GM18505 (cell line): ENCODE data around the gene PCCB.
A peak's percentile ranks its signal among the peaks of the same experiment; 100 is the strongest.
"Not testable (repeated sequence)": the region's sequence is repeated elsewhere in the genome, so short reads cannot be mapped to it uniquely, and the experiment has no call there.

ENCODE experiments used
- ATAC-seq: cut with Tn5 transposase; IDR thresholded peaks from one replicate; pipeline ENCODE4 v1.9.1; 2021; ENCODE audit not compliant: unreplicated experiment
- POLR2A ChIP-seq: IDR thresholded peaks from 4 replicates; pipeline ENCODE4 v1.6.1; 2011; ENCODE audit warnings: borderline replicate concordance; ENCODE audit not compliant: insufficient read depth, insufficient read length; ENCODE audit errors: extremely low read depth

Gene PCCB

DNA sequence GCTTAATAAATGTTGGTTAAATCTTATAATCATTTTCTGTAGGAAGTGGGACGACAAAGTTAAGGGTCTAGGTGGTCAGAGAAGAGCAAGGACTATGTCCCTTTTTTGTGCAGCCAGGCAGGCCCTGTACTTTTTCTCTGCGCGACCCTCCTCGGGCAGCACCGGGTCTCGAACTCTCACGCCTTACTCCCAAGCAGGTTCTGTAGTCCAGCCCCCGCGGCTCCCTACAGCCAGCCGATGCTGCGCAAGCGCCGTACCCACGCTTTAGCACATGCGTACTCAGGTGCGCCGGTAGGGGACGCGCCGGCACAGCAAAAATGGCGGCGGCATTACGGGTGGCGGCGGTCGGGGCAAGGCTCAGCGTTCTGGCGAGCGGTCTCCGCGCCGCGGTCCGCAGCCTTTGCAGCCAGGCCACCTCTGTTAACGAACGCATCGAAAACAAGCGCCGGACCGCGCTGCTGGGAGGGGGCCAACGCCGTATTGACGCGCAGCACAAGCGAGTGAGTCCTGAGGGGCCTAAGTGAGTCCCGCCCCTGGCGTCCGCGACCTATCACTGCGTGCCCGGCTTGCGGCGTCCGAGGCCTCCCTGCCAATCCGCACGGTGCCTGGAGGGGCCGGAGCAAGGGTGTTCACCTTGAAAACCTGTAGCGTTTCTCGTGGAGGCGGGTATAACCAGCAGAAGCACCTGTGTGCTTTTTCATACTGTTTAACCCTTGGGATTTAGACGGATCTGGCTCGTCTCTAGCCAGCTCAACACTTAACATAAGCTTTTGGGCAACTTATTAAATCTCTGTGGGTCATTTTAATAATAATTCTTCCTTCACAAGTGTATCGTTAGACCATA, at the start of gene PCCB:
Gene PCCB, plus strand, starts transcription at position 282 of the 844 bp plus-strand sequence. Its CDS starts 36 bp downstream, at position 318.
- ATAC-seq: peak; percentile 97
- peak; percentile 87 for TF ChIP-seq POLR2A

- no peak for ATAC-seq
- no peak for TF ChIP-seq POLR2A
These were observed 42.5 kb upstream of the PCCB start for GRCh38 chr3:136207489-136208115.

GRCh38 chr3:136209921-136210320, 40.2 kb upstream of the PCCB start:
- ATAC-seq: no peak
- TF ChIP-seq POLR2A: no peak

- TF ChIP-seq POLR2A: no peak
- ATAC-seq: no peak
These were observed 38.6 kb upstream of the PCCB start for GRCh38 chr3:136211547-136211946.

- not testable (repeated sequence) for ATAC-seq
These were observed 27.4 kb upstream of the PCCB start for GRCh38 chr3:136222746-136223145.

DNA sequence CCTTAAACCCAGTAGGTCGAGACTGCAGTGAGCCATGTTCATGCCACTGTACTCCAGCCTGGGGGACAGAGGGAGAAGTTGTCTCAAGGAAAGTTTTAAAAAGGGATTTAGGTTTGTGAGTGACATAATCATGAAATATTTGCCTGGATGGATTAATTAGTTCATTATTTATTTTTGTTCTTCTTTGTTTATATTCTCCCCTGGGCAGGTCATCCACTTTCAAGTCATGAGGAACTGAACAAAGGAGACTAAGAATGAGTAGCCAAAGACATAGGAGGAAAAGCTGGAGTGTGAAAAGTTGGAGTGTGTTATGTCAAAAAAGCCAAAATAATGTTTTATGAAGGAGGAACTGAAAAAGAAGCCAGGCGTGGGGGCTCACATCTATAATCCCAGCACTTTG, 17.7 kb upstream of the PCCB start:
- ATAC-seq: no peak
- no peak for TF ChIP-seq POLR2A

- no peak for ATAC-seq
- TF ChIP-seq POLR2A: no peak
These were observed 14.6 kb upstream of the PCCB start for GRCh38 chr3:136235545-136235944.

- no peak for ATAC-seq
- TF ChIP-seq POLR2A: no peak
These were observed 14.0 kb upstream of the PCCB start for GRCh38 chr3:136236109-136236508.

DNA sequence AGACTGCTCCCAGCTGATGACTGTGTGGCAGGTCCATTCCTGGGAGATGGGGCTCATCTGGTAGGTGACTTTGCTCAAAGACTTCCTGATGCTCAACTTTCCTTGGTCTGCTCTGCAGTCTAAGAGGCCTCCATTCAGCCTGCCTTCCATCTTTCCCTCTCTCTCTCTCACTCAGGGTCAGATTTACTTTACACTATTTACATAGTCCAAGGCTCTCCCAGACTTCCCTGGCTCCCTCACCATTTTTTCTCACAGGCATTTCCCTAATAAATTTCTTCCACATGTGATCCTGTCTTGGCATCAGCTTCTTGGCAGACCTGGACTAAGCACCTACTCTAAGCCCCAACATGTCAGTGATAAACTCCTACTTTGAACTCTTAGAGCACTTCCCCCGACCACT, 13.0 kb upstream of the PCCB start:
- ATAC-seq: no peak
- no peak for TF ChIP-seq POLR2A

GRCh38 chr3:136237961-136238649, 12.0 kb upstream of the PCCB start:
- no peak for ATAC-seq
- TF ChIP-seq POLR2A: no peak

GRCh38 chr3:136239094-136239493, 11.0 kb upstream of the PCCB start:
- no peak for TF ChIP-seq POLR2A
- ATAC-seq: no peak

DNA sequence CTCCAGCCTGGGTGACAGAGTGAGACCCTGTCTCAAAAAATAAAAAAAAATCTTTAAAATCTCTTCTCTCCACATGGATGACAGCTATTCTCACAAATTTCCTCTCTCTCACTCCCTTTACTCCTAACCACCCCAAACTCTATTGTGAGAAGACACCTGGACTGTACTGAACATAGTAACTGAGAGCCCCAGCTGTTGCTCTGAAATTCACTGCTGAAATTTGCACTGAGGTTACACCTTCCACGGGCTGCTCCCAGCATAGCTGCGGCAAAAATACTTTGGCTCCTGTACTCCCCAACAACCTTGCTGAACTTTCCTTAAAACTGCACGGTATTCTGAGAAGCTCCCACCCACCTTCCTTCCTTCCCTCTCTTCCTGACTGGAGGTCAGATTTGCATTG, 4.4 kb upstream of the PCCB start:
- ATAC-seq: no peak

GRCh38 chr3:136247436-136247835, 2.7 kb upstream of the PCCB start:
- ATAC-seq: no peak
- no peak for TF ChIP-seq POLR2A

More for the DNA sequence above, 4.4 kb upstream of the PCCB start:
- no peak for TF ChIP-seq POLR2A

- ATAC-seq: no peak
- TF ChIP-seq POLR2A: no peak
These were observed 2.1 kb upstream of the PCCB start for GRCh38 chr3:136247855-136248590.

GRCh38 chr3:136249091-136249490, 1.0 kb upstream of the PCCB start:
- no peak for ATAC-seq
- TF ChIP-seq POLR2A: no peak
